ENCODE results near the gene SORCS2.

The SORCS2 gene

DNA sequence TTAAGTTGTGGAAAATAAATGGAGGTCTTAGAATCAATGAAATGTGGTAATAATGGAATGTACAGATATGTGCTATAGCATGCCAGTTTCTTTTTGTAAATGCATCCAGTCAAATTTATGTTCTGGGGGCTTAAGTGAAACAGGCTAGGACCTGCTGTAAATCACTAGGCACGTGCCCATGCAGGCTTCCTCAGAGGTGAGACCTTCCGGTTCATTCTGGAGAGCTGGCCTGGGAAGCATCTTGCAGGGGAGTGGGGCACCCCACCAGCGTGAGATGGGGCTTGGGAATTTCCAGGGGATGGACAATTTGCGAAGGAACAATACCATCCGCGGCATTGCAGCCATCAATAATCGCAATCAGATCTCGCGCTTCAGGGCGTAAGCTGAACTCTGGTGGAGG lies 80.1 kb downstream of the SORCS2 start:
- Histone ChIP-seq H3K27me3 (ENCODE audit: insufficient read depth, low read length) (peaks cover 2% of the 10 kb centered on the region), H2AFZ (ENCODE audit: low read depth, low read length) (no peak overlapping the region), H3K36me3 (ENCODE audit: insufficient read depth, low read length) (no peaks in the 10 kb centered on the region), H3K4me1 (ENCODE audit: insufficient read depth, low read length) (no peaks in the 10 kb centered on the region), H3K9me3 (ENCODE audit: low read length) (no peaks in the 10 kb centered on the region), H3K4me3 (ENCODE audit: low read length) (no peak overlapping the region)

DNA sequence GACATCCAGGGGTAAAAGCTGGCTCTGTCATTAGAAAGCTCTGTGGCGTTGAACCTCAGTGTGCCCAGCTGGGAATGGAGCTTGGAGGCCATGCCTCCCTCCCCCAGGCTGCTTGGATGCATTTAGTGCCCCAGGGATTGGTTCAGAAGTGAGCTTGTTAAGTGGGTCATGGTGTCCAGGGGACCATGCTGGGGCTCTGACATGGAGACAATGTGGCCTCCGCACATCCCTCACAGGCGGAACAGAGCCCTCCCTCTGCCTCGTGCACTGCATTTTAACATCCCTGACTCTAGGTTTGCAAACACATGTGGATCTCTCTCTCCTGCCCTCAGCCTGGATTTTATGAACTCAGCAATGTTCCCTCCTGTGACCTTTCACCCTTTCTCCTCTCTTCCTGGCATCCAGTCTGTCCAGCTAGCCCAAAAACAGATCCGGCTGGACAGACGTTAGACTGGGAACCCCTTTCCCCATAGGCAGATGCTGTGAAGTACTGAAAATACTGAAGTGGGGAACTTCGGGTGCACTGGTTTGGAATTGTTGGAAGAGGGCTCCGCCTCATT lies 81.5 kb downstream of the SORCS2 start:
- no peaks in the 10 kb centered on the region for H3K4me1 ChIP-seq (ENCODE audit: insufficient read depth, low read length)
- peaks cover 2% of the 10 kb centered on the region for H3K27me3 ChIP-seq (ENCODE audit: insufficient read depth, low read length)
- no peak overlapping the region for H3K4me3 ChIP-seq (ENCODE audit: low read length)
- no peak overlapping the region for H2AFZ ChIP-seq (ENCODE audit: low read depth, low read length)
- H3K9me3 ChIP-seq (ENCODE audit: low read length) = no peaks in the 10 kb centered on the region
- no peaks in the 10 kb centered on the region for H3K36me3 ChIP-seq (ENCODE audit: insufficient read depth, low read length)

DNA sequence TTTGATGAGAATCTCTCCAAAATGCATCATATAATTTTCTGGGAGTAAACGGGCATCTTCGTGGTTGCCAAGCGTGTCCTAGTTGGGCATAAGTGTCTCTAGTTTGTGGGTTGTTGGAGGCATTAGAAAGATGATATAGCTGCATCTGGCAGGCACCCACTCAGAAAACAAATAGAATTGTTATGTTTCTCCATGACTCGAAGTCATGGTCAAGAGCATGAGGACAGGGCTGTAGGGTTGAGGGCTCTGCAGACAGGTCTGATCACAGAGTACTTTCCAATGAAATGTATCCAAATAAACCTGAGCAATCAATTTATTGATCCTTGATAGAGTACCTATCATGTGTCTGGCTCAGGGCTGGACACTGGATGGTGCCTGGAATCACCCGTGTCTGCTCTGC lies 82.7 kb downstream of the SORCS2 start:
- no peaks in the 10 kb centered on the region for H3K36me3 ChIP-seq (ENCODE audit: insufficient read depth, low read length)
- no peak overlapping the region for H2AFZ ChIP-seq (ENCODE audit: low read depth, low read length)
- no peaks in the 10 kb centered on the region for H3K4me1 ChIP-seq (ENCODE audit: insufficient read depth, low read length)

DNA sequence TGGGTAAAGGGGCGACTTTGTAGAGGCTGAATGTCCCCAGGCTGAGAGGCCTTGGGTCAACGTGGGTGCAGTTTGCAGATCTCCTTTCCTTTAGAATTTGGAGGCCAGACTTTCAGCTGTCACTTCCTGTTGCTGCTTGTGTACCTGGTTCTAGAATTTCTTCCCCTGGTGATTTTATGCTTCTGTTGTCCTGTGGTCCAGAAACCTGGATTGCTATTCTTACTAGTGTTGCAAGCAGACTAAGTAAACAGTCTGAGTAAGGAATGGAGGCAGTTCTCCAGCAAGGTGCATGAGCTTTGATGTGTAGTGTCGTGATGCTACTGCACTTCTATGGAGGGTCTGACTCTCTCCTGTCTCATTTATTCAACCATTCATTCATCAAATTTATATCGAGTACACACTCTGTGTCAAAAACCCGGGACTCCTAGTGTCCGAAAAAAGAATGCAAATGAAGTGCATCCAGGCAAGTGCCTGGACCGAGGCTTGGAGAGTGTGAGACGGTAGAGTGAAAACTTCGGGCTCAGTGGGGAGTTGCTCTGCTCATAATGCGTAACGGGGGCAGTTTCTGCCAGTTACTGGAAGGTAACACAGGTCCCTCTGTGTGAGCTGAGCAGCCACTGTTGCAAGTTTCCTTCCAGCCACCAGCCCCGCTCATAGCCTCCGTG lies 83.3 kb downstream of the SORCS2 start:
- Histone ChIP-seq H2AFZ (ENCODE audit: low read depth, low read length) (no peak overlapping the region), H3K4me1 (ENCODE audit: insufficient read depth, low read length) (no peaks in the 10 kb centered on the region), H3K27me3 (ENCODE audit: insufficient read depth, low read length) (peaks cover 2% of the 10 kb centered on the region), H3K36me3 (ENCODE audit: insufficient read depth, low read length) (no peaks in the 10 kb centered on the region), H3K4me3 (ENCODE audit: low read length) (no peak overlapping the region), H3K9me3 (ENCODE audit: low read length) (no peaks in the 10 kb centered on the region)

More for the DNA sequence above, 82.7 kb downstream of the SORCS2 start:
- H3K27me3 ChIP-seq (ENCODE audit: insufficient read depth, low read length) = peaks cover 2% of the 10 kb centered on the region
- H3K4me3 ChIP-seq (ENCODE audit: low read length) = no peak overlapping the region
- H3K9me3 ChIP-seq (ENCODE audit: low read length) = no peaks in the 10 kb centered on the region

DNA sequence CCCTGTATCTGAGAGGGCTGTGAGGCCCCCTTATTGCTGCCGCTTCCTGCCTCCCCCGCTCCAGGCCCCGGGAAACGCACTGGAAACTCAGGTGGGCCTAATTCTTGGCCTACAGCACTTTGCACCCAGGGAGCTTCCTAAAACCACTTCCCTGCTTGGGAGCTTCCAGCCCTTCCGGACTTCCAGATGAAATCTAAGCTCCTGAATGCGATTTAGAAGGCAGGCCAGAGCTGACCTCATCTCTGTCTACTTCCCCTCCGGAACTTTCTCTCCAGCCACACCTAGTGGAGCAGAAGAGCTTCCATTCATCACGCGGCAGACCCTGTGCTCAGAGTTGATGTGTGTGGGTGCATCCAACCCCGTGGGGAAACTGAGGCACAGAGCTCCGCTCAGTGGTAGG lies 84.2 kb downstream of the SORCS2 start:
- H3K4me3 ChIP-seq (ENCODE audit: low read length) = no peak overlapping the region
- peaks cover 2% of the 10 kb centered on the region for H3K27me3 ChIP-seq (ENCODE audit: insufficient read depth, low read length)
- H3K36me3 ChIP-seq (ENCODE audit: insufficient read depth, low read length) = no peaks in the 10 kb centered on the region
- no peaks in the 10 kb centered on the region for H3K4me1 ChIP-seq (ENCODE audit: insufficient read depth, low read length)
- no peak overlapping the region for H2AFZ ChIP-seq (ENCODE audit: low read depth, low read length)
- H3K9me3 ChIP-seq (ENCODE audit: low read length) = no peaks in the 10 kb centered on the region

DNA sequence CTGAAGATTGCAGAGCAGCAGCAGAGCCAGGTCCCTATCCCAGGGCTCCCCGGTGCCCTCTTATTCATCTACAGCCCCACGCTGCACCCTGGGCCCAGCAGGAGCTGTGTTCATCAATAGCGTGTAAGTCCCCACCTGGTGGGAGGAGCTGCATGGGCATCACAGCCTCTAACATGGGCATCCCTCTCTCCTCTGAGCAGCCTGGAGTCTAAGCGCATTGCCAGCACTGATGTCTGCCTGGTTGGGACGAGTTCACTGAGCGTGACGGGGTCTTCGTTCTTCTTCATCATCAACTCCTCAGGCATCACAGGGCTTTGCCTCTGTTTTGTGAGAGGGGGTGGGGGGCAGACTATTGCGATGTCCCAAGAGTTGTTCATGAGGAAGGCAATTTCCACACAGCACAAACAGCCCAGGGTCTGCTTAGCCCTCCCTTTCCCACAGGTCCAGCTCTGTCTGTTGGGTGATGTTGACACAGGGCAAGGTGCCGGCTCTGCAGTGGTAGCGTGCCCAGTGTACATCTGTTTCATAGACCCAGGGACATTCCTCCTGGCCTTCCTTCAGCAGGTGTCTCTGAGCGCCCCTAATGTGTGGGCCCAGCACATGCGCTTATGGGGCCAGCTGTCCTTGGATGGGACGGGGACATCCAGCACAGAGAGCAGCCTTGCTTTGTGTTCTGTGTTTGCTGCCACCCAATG lies 85.9 kb downstream of the SORCS2 start:
- Histone ChIP-seq H3K9me3 (ENCODE audit: low read length) (no peaks in the 10 kb centered on the region), H3K27me3 (ENCODE audit: insufficient read depth, low read length) (peaks cover 2% of the 10 kb centered on the region), H2AFZ (ENCODE audit: low read depth, low read length) (no peak overlapping the region), H3K36me3 (ENCODE audit: insufficient read depth, low read length) (no peaks in the 10 kb centered on the region), H3K4me1 (ENCODE audit: insufficient read depth, low read length) (no peaks in the 10 kb centered on the region), H3K4me3 (ENCODE audit: low read length) (no peak overlapping the region)

DNA sequence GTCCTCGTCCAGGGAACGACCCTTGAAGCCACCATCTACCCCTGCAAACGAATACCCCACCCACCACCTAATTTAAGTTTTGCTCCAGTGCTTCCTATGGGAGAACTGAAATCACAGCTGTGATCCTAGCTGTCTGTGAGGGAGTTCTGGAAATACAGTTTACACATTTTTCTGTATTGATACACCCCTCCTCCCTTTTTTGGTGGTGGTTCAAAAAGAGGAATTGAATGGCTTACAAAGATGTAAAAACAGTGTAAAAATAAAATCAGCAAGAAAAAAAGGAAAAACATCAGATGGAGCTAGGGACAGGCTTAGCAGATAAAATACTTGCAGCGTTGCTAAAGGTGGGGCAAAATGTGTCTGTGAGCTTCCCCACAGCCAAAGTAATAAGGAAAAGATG lies 86.6 kb downstream of the SORCS2 start:
- H2AFZ ChIP-seq (ENCODE audit: low read depth, low read length) = no peak overlapping the region
- no peaks in the 10 kb centered on the region for H3K9me3 ChIP-seq (ENCODE audit: low read length)
- H3K36me3 ChIP-seq (ENCODE audit: insufficient read depth, low read length) = no peaks in the 10 kb centered on the region
- H3K4me3 ChIP-seq (ENCODE audit: low read length) = no peak overlapping the region
- no peaks in the 10 kb centered on the region for H3K4me1 ChIP-seq (ENCODE audit: insufficient read depth, low read length)
- peaks cover 2% of the 10 kb centered on the region for H3K27me3 ChIP-seq (ENCODE audit: insufficient read depth, low read length)

DNA sequence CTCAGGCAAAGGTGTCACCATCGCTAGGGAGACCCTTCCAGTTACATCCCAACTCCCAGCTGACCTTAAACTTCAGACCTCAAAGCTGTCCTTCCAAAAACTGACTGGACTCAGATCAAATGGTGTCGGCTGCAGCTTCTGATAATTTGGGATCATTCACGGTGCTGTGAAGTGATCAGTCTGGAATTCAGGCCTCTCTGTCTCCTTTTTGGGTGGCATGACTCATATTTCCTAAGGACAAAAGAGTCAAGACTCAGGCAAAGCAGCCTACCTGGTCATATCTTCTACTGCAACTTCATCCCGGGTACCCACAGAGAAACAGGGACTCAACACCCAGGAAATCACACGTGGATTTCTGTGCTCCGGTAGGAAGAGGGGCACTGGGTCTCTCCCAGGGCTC lies 87.6 kb downstream of the SORCS2 start:
- H3K4me1 ChIP-seq (ENCODE audit: insufficient read depth, low read length) = no peaks in the 10 kb centered on the region
- peaks cover 2% of the 10 kb centered on the region for H3K27me3 ChIP-seq (ENCODE audit: insufficient read depth, low read length)
- no peak overlapping the region for H3K4me3 ChIP-seq (ENCODE audit: low read length)
- no peaks in the 10 kb centered on the region for H3K36me3 ChIP-seq (ENCODE audit: insufficient read depth, low read length)
- H2AFZ ChIP-seq (ENCODE audit: low read depth, low read length) = no peak overlapping the region
- no peaks in the 10 kb centered on the region for H3K9me3 ChIP-seq (ENCODE audit: low read length)

DNA sequence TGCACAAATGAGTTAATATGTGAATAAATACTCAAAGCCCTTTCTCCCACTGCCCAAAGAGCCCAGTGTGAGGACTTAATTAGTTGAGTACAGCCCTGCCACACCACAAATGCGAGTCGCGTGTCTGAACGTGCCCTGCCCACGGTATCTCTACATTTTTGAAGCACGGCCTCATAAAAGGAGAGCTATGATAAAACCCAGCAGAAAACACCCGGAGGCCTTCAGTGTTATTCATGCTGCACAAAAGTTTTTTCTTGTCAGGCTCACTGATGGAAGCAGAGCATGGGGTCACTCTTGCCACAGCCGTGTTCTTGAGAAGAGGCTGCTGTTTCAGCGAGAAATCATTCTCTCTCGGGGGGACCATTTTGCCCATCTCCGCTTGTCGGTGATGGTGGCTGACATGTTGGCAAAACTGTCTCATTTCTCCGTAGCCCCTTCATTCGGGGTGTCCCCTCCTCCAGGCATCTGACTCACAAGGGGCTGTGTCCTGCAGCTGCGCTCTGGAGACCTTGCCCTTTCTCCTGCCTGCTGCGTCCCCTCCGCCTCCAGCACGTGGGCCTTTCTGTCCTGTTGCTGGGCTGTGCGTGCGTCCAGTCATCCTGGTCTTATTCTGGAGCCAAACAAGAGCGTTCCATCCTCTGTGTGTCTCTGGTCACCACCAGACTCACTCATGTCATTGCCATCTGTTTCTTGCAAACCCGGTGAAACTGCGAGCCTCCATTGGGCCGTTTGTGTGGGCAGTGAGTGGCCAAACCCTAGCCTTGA lies 88.8 kb downstream of the SORCS2 start:
- Histone ChIP-seq H3K4me3 (ENCODE audit: low read length) (no peak overlapping the region), H3K27me3 (ENCODE audit: insufficient read depth, low read length) (no peaks in the 10 kb centered on the region), H3K36me3 (ENCODE audit: insufficient read depth, low read length) (no peaks in the 10 kb centered on the region), H3K9me3 (ENCODE audit: low read length) (no peaks in the 10 kb centered on the region), H3K4me1 (ENCODE audit: insufficient read depth, low read length) (no peaks in the 10 kb centered on the region), H2AFZ (ENCODE audit: low read depth, low read length) (no peak overlapping the region)

DNA sequence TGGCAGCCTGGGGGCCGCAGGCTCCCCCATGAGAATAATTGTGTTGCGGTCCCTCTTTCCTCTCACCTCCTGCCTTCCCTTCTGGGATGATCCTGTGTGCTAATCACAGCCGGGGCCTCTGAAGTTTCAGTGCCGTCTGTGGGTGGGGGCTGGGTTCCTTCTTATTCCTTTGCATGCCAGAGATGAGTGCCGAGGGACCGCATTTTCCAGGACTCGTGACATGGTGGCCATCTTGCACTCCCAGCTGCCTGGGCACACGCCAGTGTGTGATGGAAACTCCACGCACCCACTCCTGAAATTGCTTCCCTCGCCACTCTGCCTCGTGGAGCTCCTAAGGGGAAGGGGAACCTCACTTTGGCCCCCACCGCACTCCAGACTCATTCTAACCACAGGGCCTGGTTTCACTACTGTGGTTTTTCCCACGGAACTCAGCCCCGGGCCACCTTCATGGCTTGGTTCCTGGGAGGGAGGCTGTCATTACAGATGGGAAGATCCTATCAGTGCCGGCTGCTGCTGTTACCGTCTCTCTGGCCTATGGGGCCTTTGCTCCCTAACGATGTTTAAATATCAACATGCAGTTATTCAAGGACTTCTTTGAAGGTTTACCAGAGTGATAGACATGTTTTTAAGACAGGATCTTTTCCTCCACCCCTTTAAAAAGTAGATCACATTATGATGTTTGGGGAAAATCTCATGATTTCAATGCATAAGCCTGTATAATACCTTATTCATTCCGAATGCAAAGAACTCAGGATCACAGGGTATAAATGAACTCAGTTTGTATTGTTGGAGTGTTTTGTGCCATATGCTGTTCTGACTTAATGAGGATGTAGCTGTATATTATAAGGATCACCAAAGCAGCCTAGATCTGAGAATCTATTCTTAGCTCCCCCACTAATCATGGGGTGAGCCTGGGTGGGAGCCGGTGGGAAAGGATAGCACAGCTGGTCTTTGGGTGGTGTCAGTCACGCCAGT lies 89.6 kb downstream of the SORCS2 start:
- Histone ChIP-seq H3K9me3 (ENCODE audit: low read length) (no peaks in the 10 kb centered on the region), H3K27me3 (ENCODE audit: insufficient read depth, low read length) (peaks cover 5% of the 10 kb centered on the region), H2AFZ (ENCODE audit: low read depth, low read length) (no peak overlapping the region), H3K4me1 (ENCODE audit: insufficient read depth, low read length) (no peaks in the 10 kb centered on the region), H3K36me3 (ENCODE audit: insufficient read depth, low read length) (no peaks in the 10 kb centered on the region), H3K4me3 (ENCODE audit: low read length) (no peak overlapping the region)

DNA sequence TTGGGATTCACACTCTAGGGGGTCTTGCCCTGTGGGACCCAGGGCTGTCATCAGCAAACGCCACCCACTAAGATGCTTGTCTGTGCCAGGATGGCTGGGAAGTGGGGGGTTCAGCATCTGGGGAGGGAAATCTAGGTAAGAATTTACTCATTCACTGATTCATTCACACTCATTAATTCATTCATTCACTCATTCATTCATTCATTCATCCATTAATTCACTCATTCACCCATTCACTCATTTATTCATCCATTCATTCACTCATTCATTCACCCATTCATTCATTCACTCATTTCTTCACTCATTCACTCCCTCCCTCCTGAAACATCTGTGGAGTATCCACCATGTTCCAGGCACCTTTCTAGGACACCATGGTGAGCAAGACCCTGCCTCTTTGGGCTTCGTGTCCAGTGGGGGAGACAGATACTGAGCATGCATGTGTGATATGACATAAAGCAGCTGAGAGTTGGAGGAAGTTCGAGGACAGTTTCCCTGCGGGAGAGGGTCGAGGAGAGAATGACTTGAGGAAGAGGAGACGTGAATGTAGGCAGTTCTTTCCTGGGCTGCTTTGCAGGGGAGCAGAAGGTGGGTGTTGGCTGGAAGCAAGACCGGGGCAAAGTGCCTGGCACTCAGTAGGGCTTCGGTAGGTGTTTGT lies 90.6 kb downstream of the SORCS2 start:
- H2AFZ ChIP-seq (ENCODE audit: low read depth, low read length) = no peak overlapping the region
- H3K36me3 ChIP-seq (ENCODE audit: insufficient read depth, low read length) = no peaks in the 10 kb centered on the region
- no peaks in the 10 kb centered on the region for H3K9me3 ChIP-seq (ENCODE audit: low read length)
- H3K4me1 ChIP-seq (ENCODE audit: insufficient read depth, low read length) = no peaks in the 10 kb centered on the region
- no peak overlapping the region for H3K4me3 ChIP-seq (ENCODE audit: low read length)
- peaks cover 5% of the 10 kb centered on the region for H3K27me3 ChIP-seq (ENCODE audit: insufficient read depth, low read length)
